Endodermal cell (in vitro differentiated cells): ENCODE results near the gene TGM3. TPM values are rescaled to one million over a fixed set of nuclear protein-coding genes. Genes with fewer than 3 reads are reported as not detected.

ENCODE experiments used
- DNase-seq: peaks from one replicate; pipeline ENCODE4 v3.0.0-alpha.2; 2017
- H3K27ac ChIP-seq: 2 replicates; pipeline ENCODE4 v1.5.1; 2013; ENCODE audit warnings: mild to moderate bottlenecking, low read depth, low read length, moderate library complexity
- H3K27me3 ChIP-seq: 2 replicates; pipeline ENCODE4 v1.6.1; 2013; ENCODE audit warnings: mild to moderate bottlenecking, low read length, moderate library complexity; ENCODE audit not compliant: insufficient read depth, control insufficient read depth, poor library complexity, severe bottlenecking
- H3K36me3 ChIP-seq: 2 replicates; pipeline ENCODE4 v1.7.0; 2013; ENCODE audit warnings: mild to moderate bottlenecking, low read length, moderate library complexity; ENCODE audit not compliant: control insufficient read depth, insufficient read depth
- H3K4me1 ChIP-seq: one replicate; pipeline ENCODE4 v1.7.0; 2013; ENCODE audit warnings: low read length; ENCODE audit not compliant: control insufficient read depth, insufficient read depth
- H3K4me3 ChIP-seq: 2 replicates; pipeline ENCODE4 v1.5.1; 2013; ENCODE audit warnings: mild to moderate bottlenecking, low read length, moderate library complexity
- H3K9ac ChIP-seq: 2 replicates; pipeline ENCODE4 v1.6.1; 2013; ENCODE audit warnings: mild to moderate bottlenecking, low read length, moderate library complexity; ENCODE audit not compliant: poor library complexity, severe bottlenecking; ENCODE audit errors: extremely low read depth
- H3K9me3 ChIP-seq: 2 replicates; pipeline ENCODE4 v1.6.1; 2013; ENCODE audit warnings: mild to moderate bottlenecking, low read length, moderate library complexity; ENCODE audit not compliant: control insufficient read depth
- H3K27ac Mint-ChIP-seq: 2 replicates; pipeline ENCODE4 v1.8.0; 2020; ENCODE audit warnings: mixed read lengths
- H3K27me3 Mint-ChIP-seq: 2 replicates; pipeline ENCODE4 v1.8.0; 2021; ENCODE audit warnings: mild to moderate bottlenecking, mixed read lengths; ENCODE audit not compliant: insufficient read depth
- H3K36me3 Mint-ChIP-seq: 2 replicates; pipeline ENCODE4 v1.8.0; 2020; ENCODE audit warnings: low read depth, mixed read lengths
- H3K4me1 Mint-ChIP-seq: 2 replicates; pipeline ENCODE4 v1.8.0; 2020; ENCODE audit warnings: mixed read lengths
- H3K4me3 Mint-ChIP-seq: 2 replicates; pipeline ENCODE4 v1.8.0; 2020; ENCODE audit warnings: mild to moderate bottlenecking, moderate library complexity, mixed read lengths
- H3K9me3 Mint-ChIP-seq: 2 replicates; pipeline ENCODE4 v1.8.0; 2020; ENCODE audit warnings: mild to moderate bottlenecking, mixed read lengths
- CTCF ChIP-seq: fragments of 200-600 bp; sonication (generic); conservative IDR thresholded peaks from 2 replicates; pipeline ENCODE4 v1.5.0; 2021; ENCODE audit warnings: antibody characterized with exemption, mild to moderate bottlenecking
- WGBS, 2 experiments: methylation state at CpG; one replicate each; pipeline versions ENCODE4 v1.1.5 to v1.1.7; 2013; ENCODE audit warnings: missing lambda C conversion rate in 2 of 2, mixed read lengths in 1 of 2; ENCODE audit not compliant: insufficient coverage in 1 of 2, insufficient read length in 1 of 2; 5-methylcytosine and 5-hydroxymethylcytosine counted together
- total RNA-seq, 2 donors: library from RNA; stranded (reverse); fragmentation: NEBNext Ultra II Directional in 1 of 2; extraction: Animal tissue kit (Norgen Biotek cat#: 25700) in 1 of 2; gene quantifications; 2 replicates in 1 of 2; 3 replicates in 1 of 2; pipeline ENCODE4 v1.2.1, GENCODE V29; 2021

TGM3 gene
- total RNA-seq, 2 donors from 2014 or later = 0.29 to 0.38 TPM

GRCh38 chr20:2316847-2317495, 21.2 kb downstream of the TGM3 start:
- H3K4me3 ChIP-seq = no peak overlapping the region
- TF ChIP-seq CTCF = no peak
- no peaks in the 10 kb centered on the region for H3K27me3 ChIP-seq
- no peak overlapping the region for H3K27ac ChIP-seq
- no peaks in the 10 kb centered on the region for H3K9me3 Mint-ChIP-seq
- no peak overlapping the region for H3K4me3 Mint-ChIP-seq
- no peak for DNase-seq
- no peaks in the 10 kb centered on the region for H3K36me3 ChIP-seq
- no peaks in the 10 kb centered on the region for H3K36me3 Mint-ChIP-seq
- no peaks in the 10 kb centered on the region for H3K4me1 Mint-ChIP-seq
- H3K4me1 ChIP-seq = no peaks in the 10 kb centered on the region
- H3K9ac ChIP-seq = no peak overlapping the region
- H3K27me3 Mint-ChIP-seq = no peaks in the 10 kb centered on the region
- 90 to 92% methylated on average over 8 to 14 of the region's 14 CpGs for WGBS, 2 experiments
- no peak overlapping the region for H3K27ac Mint-ChIP-seq
- H3K9me3 ChIP-seq = no peaks in the 10 kb centered on the region

GRCh38 chr20:2320813-2321658, 25.2 kb downstream of the TGM3 start:
- no peaks in the 10 kb centered on the region for H3K9me3 Mint-ChIP-seq
- no peaks in the 10 kb centered on the region for H3K36me3 Mint-ChIP-seq
- Histone ChIP-seq H3K9ac (no peak overlapping the region), H3K4me3 (no peak overlapping the region), H3K27me3 (no peaks in the 10 kb centered on the region), H3K9me3 (no peaks in the 10 kb centered on the region), H3K36me3 (no peaks in the 10 kb centered on the region), H3K27ac (no peak overlapping the region), H3K4me1 (no peaks in the 10 kb centered on the region)
- no peak for DNase-seq
- no peak for TF ChIP-seq CTCF
- no peaks in the 10 kb centered on the region for H3K27me3 Mint-ChIP-seq
- no peak overlapping the region for H3K27ac Mint-ChIP-seq
- no peak overlapping the region for H3K4me3 Mint-ChIP-seq
- WGBS, 2 experiments = 85 to 89% methylated on average over 4 to 6 of the region's 6 CpGs
- H3K4me1 Mint-ChIP-seq = no peaks in the 10 kb centered on the region

GRCh38 chr20:2323051-2323450, 27.2 kb downstream of the TGM3 start:
- DNase-seq = no peak
- Mint-ChIP-seq H3K27me3 (no peaks in the 10 kb centered on the region), H3K9me3 (no peaks in the 10 kb centered on the region), H3K4me1 (no peaks in the 10 kb centered on the region), H3K27ac (no peak overlapping the region), H3K36me3 (no peaks in the 10 kb centered on the region), H3K4me3 (no peak overlapping the region)
- Histone ChIP-seq H3K9me3 (no peaks in the 10 kb centered on the region), H3K27ac (no peak overlapping the region), H3K27me3 (no peaks in the 10 kb centered on the region), H3K4me3 (no peak overlapping the region), H3K9ac (no peak overlapping the region), H3K4me1 (no peaks in the 10 kb centered on the region), H3K36me3 (no peaks in the 10 kb centered on the region)
- no peak for TF ChIP-seq CTCF
- 94 to 100% methylated on average over 1 to 2 of the region's 2 CpGs for WGBS, 2 experiments
